ENCODE data around the gene ABCE1. TPM values are rescaled to one million over a fixed set of nuclear protein-coding genes. Genes with fewer than 3 reads are reported as not detected.
"Not testable (repeated sequence)": the region's sequence is repeated elsewhere in the genome, so short reads cannot be mapped to it uniquely, and the experiment has no call there.

Gene ABCE1
- total RNA-seq, 1 experiment from 2014 or later: 237 TPM

DNA sequence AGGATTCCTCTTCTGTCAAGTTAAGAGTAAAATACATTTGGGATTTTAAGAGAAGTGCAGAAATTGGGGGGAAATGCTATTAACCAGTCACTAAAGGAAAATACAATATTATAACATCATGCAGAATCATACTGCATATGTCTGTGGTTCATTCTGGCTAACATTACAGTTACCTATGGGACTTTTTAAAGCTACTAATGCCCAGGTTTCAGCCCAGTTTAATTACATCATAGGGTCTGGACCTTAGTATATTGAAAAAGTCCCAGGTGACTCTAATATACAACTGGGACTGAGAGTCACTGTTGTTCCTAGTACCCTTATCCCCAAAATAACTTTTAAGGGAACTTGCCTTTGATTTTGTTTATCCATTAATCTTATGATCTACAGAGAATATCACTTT is 10.0 kb downstream of the ABCE1 start:
- H3K4me2 ChIP-seq (ENCODE audit: low read depth, low read length, poor library complexity, severe bottlenecking): no peak overlapping the region
- H3K9ac ChIP-seq (ENCODE audit: low read length): no peak overlapping the region
- H3K27me3 ChIP-seq (ENCODE audit: low read length): no peaks in the 10 kb centered on the region
- no peaks in the 10 kb centered on the region for H4K20me1 ChIP-seq (ENCODE audit: insufficient read depth, low read depth, low read length)
- H3K4me3 ChIP-seq (ENCODE audit: low read length): no peak overlapping the region
- no peaks in the 10 kb centered on the region for H3K9me2 ChIP-seq (replicated peaks; ENCODE audit: insufficient read depth, low read length)
- no peak overlapping the region for H2AFZ ChIP-seq (ENCODE audit: low read length)
- no peak overlapping the region for H3K27ac ChIP-seq (ENCODE audit: low read length)
- H3K4me1 ChIP-seq (ENCODE audit: low read length): peaks cover 41% of the 10 kb centered on the region
- H3K36me3 ChIP-seq (ENCODE audit: insufficient read depth, low read length): peaks cover 90% of the 10 kb centered on the region
- no peaks in the 10 kb centered on the region for H3K9me3 ChIP-seq (ENCODE audit: low read length)
- H3K79me2 ChIP-seq (ENCODE audit: low read length): peaks cover 89% of the 10 kb centered on the region
- DNase-seq: no peak

GRCh38 chr4:145125396-145125795 is 27.3 kb downstream of the ABCE1 start:
- Histone ChIP-seq H3K27ac (ENCODE audit: low read length) (no peak overlapping the region), H3K27me3 (ENCODE audit: low read length) (no peaks in the 10 kb centered on the region), H3K36me3 (ENCODE audit: insufficient read depth, low read length) (peaks cover 91% of the 10 kb centered on the region), H3K4me3 (ENCODE audit: low read length) (no peak overlapping the region), H3K4me2 (ENCODE audit: low read depth, low read length, poor library complexity, severe bottlenecking) (no peak overlapping the region), H3K9me2 (replicated peaks; ENCODE audit: insufficient read depth, low read length) (no peaks in the 10 kb centered on the region), H3K9ac (ENCODE audit: low read length) (no peak overlapping the region), H2AFZ (ENCODE audit: low read length) (no peak overlapping the region), H4K20me1 (ENCODE audit: insufficient read depth, low read depth, low read length) (no peaks in the 10 kb centered on the region), H3K4me1 (ENCODE audit: low read length) (peaks cover 10% of the 10 kb centered on the region), H3K79me2 (ENCODE audit: low read length) (peaks cover 24% of the 10 kb centered on the region), H3K9me3 (ENCODE audit: low read length) (no peaks in the 10 kb centered on the region)
- DNase-seq: no peak

DNA sequence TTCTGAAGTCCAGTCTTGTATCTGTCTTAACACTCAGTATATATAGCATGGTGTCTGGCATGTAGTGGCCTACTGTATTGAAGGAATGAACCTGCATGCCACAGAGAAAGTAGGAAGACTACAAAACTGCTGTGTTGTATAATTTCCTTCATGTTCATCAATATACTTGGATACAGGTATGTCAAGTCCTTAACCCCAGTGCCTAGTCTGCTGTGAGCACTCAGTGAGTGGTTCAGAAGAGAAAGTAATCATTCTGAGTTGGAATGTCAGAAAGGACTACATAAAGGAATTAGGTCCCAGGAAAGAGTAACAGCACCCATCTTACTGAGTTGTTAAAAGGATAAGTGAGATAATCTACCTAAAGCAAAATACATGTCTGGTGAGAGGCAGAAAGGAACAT is 32.0 kb downstream of the ABCE1 start:
- Histone ChIP-seq H3K27me3 (ENCODE audit: low read length) (no peaks in the 10 kb centered on the region), H3K4me2 (ENCODE audit: low read depth, low read length, poor library complexity, severe bottlenecking) (no peak overlapping the region), H2AFZ (ENCODE audit: low read length) (no peak overlapping the region), H3K4me3 (ENCODE audit: low read length) (no peak overlapping the region), H3K4me1 (ENCODE audit: low read length) (peaks cover 39% of the 10 kb centered on the region), H3K36me3 (ENCODE audit: insufficient read depth, low read length) (peaks cover 64% of the 10 kb centered on the region), H3K79me2 (ENCODE audit: low read length) (peaks cover 18% of the 10 kb centered on the region), H4K20me1 (ENCODE audit: insufficient read depth, low read depth, low read length) (no peaks in the 10 kb centered on the region), H3K9me3 (ENCODE audit: low read length) (no peaks in the 10 kb centered on the region), H3K9ac (ENCODE audit: low read length) (no peak overlapping the region), H3K27ac (ENCODE audit: low read length) (0 out of 2 replicates have a peak overlapping the region, but pooled peaks have one; percentile 40), H3K9me2 (replicated peaks; ENCODE audit: insufficient read depth, low read length) (no peaks in the 10 kb centered on the region)
- peak; percentile 47 for DNase-seq

- no peak for DNase-seq
- Histone ChIP-seq H3K9ac (ENCODE audit: low read length) (no peak overlapping the region), H3K9me2 (replicated peaks; ENCODE audit: insufficient read depth, low read length) (no peaks in the 10 kb centered on the region), H3K36me3 (ENCODE audit: insufficient read depth, low read length) (peaks cover 58% of the 10 kb centered on the region), H3K4me3 (ENCODE audit: low read length) (no peak overlapping the region), H3K79me2 (ENCODE audit: low read length) (peaks cover 24% of the 10 kb centered on the region), H2AFZ (ENCODE audit: low read length) (no peak overlapping the region), H3K4me1 (ENCODE audit: low read length) (peaks cover 46% of the 10 kb centered on the region), H3K27me3 (ENCODE audit: low read length) (no peaks in the 10 kb centered on the region), H4K20me1 (ENCODE audit: insufficient read depth, low read depth, low read length) (no peaks in the 10 kb centered on the region), H3K4me2 (ENCODE audit: low read depth, low read length, poor library complexity, severe bottlenecking) (no peak overlapping the region), H3K27ac (ENCODE audit: low read length) (peak overlapping the region; percentile 40), H3K9me3 (ENCODE audit: low read length) (no peaks in the 10 kb centered on the region)
Observed at GRCh38 chr4:145130788-145131399, 32.8 kb downstream of the ABCE1 start.

DNA sequence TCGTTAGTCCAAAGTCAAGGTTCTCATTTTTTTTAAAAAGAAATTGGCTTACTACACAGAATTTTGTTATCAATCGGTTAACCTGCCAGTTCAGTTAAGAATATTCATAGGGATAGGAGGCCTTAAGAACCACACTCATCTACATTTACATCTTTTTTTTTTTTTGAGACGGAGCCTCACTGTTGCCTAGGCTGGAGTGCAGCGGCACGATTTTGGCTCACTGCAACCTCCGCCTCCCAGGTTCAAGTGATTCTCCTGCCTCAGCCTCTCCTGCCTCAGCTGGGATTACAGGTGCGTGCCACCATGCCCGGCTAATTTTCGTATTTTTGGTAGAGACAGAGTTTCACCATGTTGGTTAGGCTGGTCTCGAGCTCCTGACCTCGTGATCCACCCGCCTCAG is 33.7 kb downstream of the ABCE1 start:
- H3K36me3 ChIP-seq (ENCODE audit: insufficient read depth, low read length): peaks cover 48% of the 10 kb centered on the region

DNA sequence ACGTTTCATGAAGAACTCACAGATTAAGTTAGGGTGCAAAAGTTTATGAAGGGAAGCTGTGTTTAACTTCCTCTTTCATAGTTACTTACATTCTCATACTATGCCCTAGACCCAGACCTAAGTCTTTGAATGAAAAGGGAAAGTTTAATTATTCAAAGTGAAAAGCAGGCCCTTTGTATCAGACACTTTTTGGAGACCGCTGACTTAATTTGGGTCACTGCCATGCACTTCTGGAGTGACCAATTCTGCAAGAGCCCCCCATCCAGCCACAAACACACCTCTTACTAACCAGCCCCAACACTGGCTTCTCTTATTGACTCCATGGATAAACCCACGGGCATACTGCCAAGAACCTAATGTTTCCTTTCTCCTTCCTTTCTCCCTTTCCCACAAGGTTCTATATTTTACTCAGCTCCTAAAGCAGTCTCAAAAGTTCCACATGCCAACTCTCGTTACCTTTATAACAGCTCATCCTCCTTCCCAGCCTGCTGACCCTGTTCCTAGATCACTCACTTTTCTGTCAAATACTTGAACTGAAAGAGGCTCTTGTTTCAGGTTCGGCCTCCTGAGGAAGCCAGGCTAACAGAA is 34.5 kb downstream of the ABCE1 start:
- no peak overlapping the region for H3K9ac ChIP-seq (ENCODE audit: low read length)
- H3K4me2 ChIP-seq (ENCODE audit: low read depth, low read length, poor library complexity, severe bottlenecking): peak overlapping the region; percentile 4
- no peaks in the 10 kb centered on the region for H3K9me3 ChIP-seq (ENCODE audit: low read length)
- H3K4me1 ChIP-seq (ENCODE audit: low read length): peaks cover 55% of the 10 kb centered on the region
- no peak overlapping the region for H2AFZ ChIP-seq (ENCODE audit: low read length)
- peak overlapping the region; percentile 58 for H3K27ac ChIP-seq (ENCODE audit: low read length)
- H3K36me3 ChIP-seq (ENCODE audit: insufficient read depth, low read length): peaks cover 41% of the 10 kb centered on the region
- H3K9me2 ChIP-seq (replicated peaks; ENCODE audit: insufficient read depth, low read length): no peaks in the 10 kb centered on the region
- DNase-seq: peak; percentile 70
- H3K79me2 ChIP-seq (ENCODE audit: low read length): peaks cover 24% of the 10 kb centered on the region
- no peaks in the 10 kb centered on the region for H4K20me1 ChIP-seq (ENCODE audit: insufficient read depth, low read depth, low read length)
- no peaks in the 10 kb centered on the region for H3K27me3 ChIP-seq (ENCODE audit: low read length)
- no peak overlapping the region for H3K4me3 ChIP-seq (ENCODE audit: low read length)

More for the DNA sequence above, 33.7 kb downstream of the ABCE1 start:
- Histone ChIP-seq H3K9me2 (replicated peaks; ENCODE audit: insufficient read depth, low read length) (no peaks in the 10 kb centered on the region), H3K27ac (ENCODE audit: low read length) (peak overlapping the region; percentile 58), H3K9me3 (ENCODE audit: low read length) (no peaks in the 10 kb centered on the region), H4K20me1 (ENCODE audit: insufficient read depth, low read depth, low read length) (no peaks in the 10 kb centered on the region), H3K4me1 (ENCODE audit: low read length) (peaks cover 55% of the 10 kb centered on the region), H3K9ac (ENCODE audit: low read length) (no peak overlapping the region), H2AFZ (ENCODE audit: low read length) (no peak overlapping the region), H3K27me3 (ENCODE audit: low read length) (no peaks in the 10 kb centered on the region), H3K79me2 (ENCODE audit: low read length) (peaks cover 24% of the 10 kb centered on the region), H3K4me2 (ENCODE audit: low read depth, low read length, poor library complexity, severe bottlenecking) (peak overlapping the region; percentile 4), H3K4me3 (ENCODE audit: low read length) (no peak overlapping the region)
- no peak for DNase-seq

GRCh38 chr4:145136219-145136618 is 38.1 kb downstream of the ABCE1 start:
- H3K4me2 ChIP-seq (ENCODE audit: low read depth, low read length, poor library complexity, severe bottlenecking): peak overlapping the region; percentile 30

DNA sequence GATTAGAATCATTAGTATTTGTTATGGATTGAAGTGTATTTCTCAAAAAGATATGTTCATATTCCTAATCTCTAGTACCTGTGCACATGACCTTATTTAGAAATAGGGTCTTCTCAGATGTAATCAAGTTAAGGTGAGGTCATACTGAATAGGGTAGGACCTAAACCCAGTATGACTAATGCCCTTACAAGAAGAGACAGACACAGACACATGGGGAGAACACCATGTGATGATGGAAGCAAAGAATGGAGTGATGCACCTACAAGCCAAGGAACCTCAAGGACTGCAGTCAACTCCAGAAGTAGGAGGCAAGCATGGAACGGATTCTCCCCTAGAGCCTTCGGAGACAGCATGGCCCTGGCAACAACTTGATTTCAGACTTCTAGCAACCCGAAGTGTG is 50.9 kb downstream of the ABCE1 start:
- no peaks in the 10 kb centered on the region for H3K9me2 ChIP-seq (replicated peaks; ENCODE audit: insufficient read depth, low read length)
- H3K36me3 ChIP-seq (ENCODE audit: insufficient read depth, low read length): peaks cover 89% of the 10 kb centered on the region
- peaks cover 81% of the 10 kb centered on the region for H3K79me2 ChIP-seq (ENCODE audit: low read length)
- H3K4me3 ChIP-seq (ENCODE audit: low read length): no peak overlapping the region
- H3K9ac ChIP-seq (ENCODE audit: low read length): no peak overlapping the region
- no peak for DNase-seq
- no peak overlapping the region for H3K4me2 ChIP-seq (ENCODE audit: low read depth, low read length, poor library complexity, severe bottlenecking)
- H2AFZ ChIP-seq (ENCODE audit: low read length): no peak overlapping the region
- no peaks in the 10 kb centered on the region for H4K20me1 ChIP-seq (ENCODE audit: insufficient read depth, low read depth, low read length)
- H3K27ac ChIP-seq (ENCODE audit: low read length): no peak overlapping the region
- H3K27me3 ChIP-seq (ENCODE audit: low read length): no peaks in the 10 kb centered on the region
- H3K4me1 ChIP-seq (ENCODE audit: low read length): no peaks in the 10 kb centered on the region
- H3K9me3 ChIP-seq (ENCODE audit: low read length): no peaks in the 10 kb centered on the region

More at GRCh38 chr4:145136219-145136618, 38.1 kb downstream of the ABCE1 start:
- H4K20me1 ChIP-seq (ENCODE audit: insufficient read depth, low read depth, low read length); H3K27me3 ChIP-seq (ENCODE audit: low read length); H3K9ac ChIP-seq (ENCODE audit: low read length); H3K4me3 ChIP-seq (ENCODE audit: low read length); H2AFZ ChIP-seq (ENCODE audit: low read length); DNase-seq; H3K9me3 ChIP-seq (ENCODE audit: low read length); H3K9me2 ChIP-seq (replicated peaks; ENCODE audit: insufficient read depth, low read length): not testable (repeated sequence)
- Histone ChIP-seq H3K27ac (ENCODE audit: low read length) (peak overlapping the region; percentile 54), H3K36me3 (ENCODE audit: insufficient read depth, low read length) (peaks cover 39% of the 10 kb centered on the region), H3K79me2 (ENCODE audit: low read length) (peaks cover 34% of the 10 kb centered on the region), H3K4me1 (ENCODE audit: low read length) (peaks cover 38% of the 10 kb centered on the region)

Data from Karpas-422 (cell line).